Epidermal melanocyte (primary cell): ENCODE measurements around the gene NMU.
"Not testable (repeated sequence)": the region's sequence is repeated elsewhere in the genome, so short reads cannot be mapped to it uniquely, and the experiment has no call there.

ENCODE experiments used
- DNase-seq: peaks from one replicate; pipeline ENCODE4 v3.0.0; 2011; ENCODE audit warnings: low spot score; ENCODE audit not compliant: insufficient read length

The NMU gene

GRCh38 chr4:55625835-55626234 is 10.3 kb downstream of the NMU start:
- no peak for DNase-seq

- DNase-seq = not testable (repeated sequence)
Measured at GRCh38 chr4:55624063-55624462, 12.0 kb downstream of the NMU start.

GRCh38 chr4:55618546-55619143 is 17.5 kb downstream of the NMU start:
- no peak for DNase-seq

GRCh38 chr4:55617587-55618197 is 18.4 kb downstream of the NMU start:
- DNase-seq = no peak

- no peak for DNase-seq
Measured at GRCh38 chr4:55615008-55615407, 21.1 kb downstream of the NMU start.

GRCh38 chr4:55613621-55614020 is 22.5 kb downstream of the NMU start:
- DNase-seq = no peak

- DNase-seq = no peak
Measured at GRCh38 chr4:55612341-55612740, 23.8 kb downstream of the NMU start.

GRCh38 chr4:55611358-55612059 is 24.6 kb downstream of the NMU start:
- DNase-seq = no peak

GRCh38 chr4:55610381-55610780 is 25.7 kb downstream of the NMU start:
- DNase-seq = no peak

- DNase-seq = no peak
Measured at GRCh38 chr4:55609393-55609866, 26.7 kb downstream of the NMU start.

- no peak for DNase-seq
Measured at GRCh38 chr4:55608591-55608990, 27.5 kb downstream of the NMU start.

GRCh38 chr4:55604996-55605395 is 31.1 kb downstream of the NMU start:
- DNase-seq = no peak

- no peak for DNase-seq
Measured at GRCh38 chr4:55600640-55601039, 35.5 kb downstream of the NMU start.

- no peak for DNase-seq
Measured at GRCh38 chr4:55598641-55599040, 37.5 kb downstream of the NMU start.

GRCh38 chr4:55592014-55592413 is 44.1 kb downstream of the NMU start, which contains the start of gene PDCL2:
Gene PDCL2, minus strand, starts transcription at chr4:55592245. Its CDS starts 136 bp downstream, at chr4:55592109.
- no peak for DNase-seq

GRCh38 chr4:55588160-55588559 is 47.9 kb downstream of the NMU start:
- DNase-seq = no peak

- DNase-seq = not testable (repeated sequence)
Measured at GRCh38 chr4:55582773-55583172, 53.3 kb downstream of the NMU start.

- DNase-seq = no peak
Measured at GRCh38 chr4:55578341-55579010, 57.6 kb downstream of the NMU start.

GRCh38 chr4:55575513-55575912 is 60.6 kb downstream of the NMU start:
- DNase-seq = no peak

GRCh38 chr4:55574252-55574651 is 61.8 kb downstream of the NMU start:
- no peak for DNase-seq

- DNase-seq = no peak
Measured at GRCh38 chr4:55571806-55572205, 64.3 kb downstream of the NMU start.

GRCh38 chr4:55568905-55569504 is 67.1 kb downstream of the NMU start:
- no peak for DNase-seq
